NCI-H774 (cell line): ENCODE data around the gene PHC2.

ENCODE experiments used
- DNase-seq: peaks from one replicate; lab custom pipeline; 2025; lab: John Stamatoyannopoulos, UW

PHC2 gene

GRCh38 chr1:33454646-33455282, 23.9 kb upstream of the PHC2 start:
- peak; percentile 51 for DNase-seq

GRCh38 chr1:33446590-33446989, 15.7 kb upstream of the PHC2 start:
- DNase-seq = no peak

DNA sequence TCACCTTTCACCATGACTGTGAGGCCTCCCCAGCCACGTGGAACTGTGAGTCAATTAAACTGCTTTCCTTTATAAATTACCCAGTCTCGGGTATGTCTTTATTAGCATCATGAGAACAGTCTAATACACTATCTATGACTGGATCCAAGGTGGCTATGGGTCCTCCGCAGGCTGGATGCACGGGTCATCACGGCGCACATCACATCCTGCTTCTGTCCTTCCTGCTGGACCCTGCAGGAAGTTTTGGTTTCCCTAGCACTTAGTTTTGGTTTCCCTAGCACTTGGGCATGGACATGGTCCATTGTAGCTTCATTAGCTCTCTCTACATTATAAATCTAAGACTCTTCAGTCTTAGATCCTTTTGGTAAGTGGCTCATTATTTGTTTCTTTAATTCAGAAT, 14.2 kb upstream of the PHC2 start:
- DNase-seq = no peak

DNA sequence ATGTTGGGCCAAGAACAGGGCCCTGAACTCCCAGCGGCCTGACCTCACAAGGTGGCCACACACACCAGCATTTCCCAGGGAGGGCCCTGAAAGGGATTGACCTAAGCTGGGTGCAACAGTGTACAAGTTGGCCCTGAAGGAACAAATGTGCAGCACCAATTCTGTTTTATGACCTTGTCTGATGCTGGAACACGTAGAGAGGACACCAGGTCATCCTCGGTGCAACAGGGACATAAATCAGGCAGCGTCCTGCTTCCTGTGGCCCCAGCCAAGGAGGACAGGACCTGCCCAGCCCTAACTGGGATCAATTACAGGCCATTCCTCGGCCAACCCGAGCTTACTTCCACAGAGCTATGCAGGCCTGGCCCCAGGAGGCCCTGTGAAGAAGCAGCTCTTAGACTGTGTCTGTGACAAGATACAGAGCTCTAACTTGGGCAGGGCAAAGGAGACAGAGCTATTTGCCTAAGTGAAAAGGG, 12.8 kb upstream of the PHC2 start:
- DNase-seq = no peak

DNA sequence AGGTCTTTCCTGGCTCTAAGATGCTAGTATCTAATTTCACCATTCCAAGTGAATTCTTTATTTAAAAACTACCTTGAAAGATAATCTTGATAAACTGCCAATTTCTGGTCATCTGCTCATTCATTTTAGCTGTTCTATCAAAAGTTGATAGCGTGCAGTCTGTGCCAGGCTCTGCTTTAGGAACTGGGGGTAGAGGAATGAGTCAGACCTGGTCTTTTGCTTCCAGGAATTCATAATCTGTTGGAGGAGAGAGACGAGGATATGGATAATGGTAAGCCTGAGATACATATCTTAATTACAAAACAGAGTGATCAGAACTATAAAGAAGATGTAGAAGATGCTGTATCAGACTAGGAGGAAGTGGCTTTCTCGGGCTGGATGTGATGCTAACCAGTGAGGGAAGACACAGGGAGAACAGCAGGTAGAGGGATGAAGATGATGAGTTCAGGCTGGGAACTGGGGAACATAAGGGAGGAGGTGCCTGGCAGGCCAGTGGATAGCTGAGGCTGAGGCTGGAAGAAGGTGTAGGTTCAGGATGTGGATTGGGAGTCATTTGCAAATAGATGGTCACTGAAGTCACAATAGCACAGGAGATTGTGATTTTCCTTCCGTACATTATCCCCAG, 12.3 kb upstream of the PHC2 start:
- no peak for DNase-seq

DNA sequence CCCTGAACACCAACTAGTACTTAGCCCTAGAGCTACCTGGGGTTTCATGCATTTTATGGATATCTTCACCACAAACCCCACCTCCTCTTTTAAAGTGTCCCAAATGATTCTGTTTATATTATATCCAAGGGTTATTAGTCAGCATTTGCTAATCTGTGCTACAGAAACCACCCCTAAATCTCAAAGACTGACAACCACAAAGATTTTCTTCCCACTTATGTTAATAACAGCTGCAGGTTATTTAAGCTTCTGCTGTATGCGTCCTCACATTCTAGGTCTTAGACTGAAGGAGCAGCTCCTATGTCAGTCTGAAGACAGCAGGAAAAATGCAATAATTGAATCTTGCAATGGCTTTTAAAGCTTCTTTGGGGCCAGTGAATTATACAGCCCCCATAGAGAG, 11.2 kb upstream of the PHC2 start:
- no peak for DNase-seq

GRCh38 chr1:33441088-33441745, 10.3 kb upstream of the PHC2 start:
- DNase-seq = no peak

- DNase-seq = no peak
Measured at GRCh38 chr1:33439662-33440061, 8.8 kb upstream of the PHC2 start.

GRCh38 chr1:33438364-33439160, 7.7 kb upstream of the PHC2 start:
- DNase-seq = no peak

- DNase-seq = no peak
Measured at GRCh38 chr1:33436557-33437285, 5.8 kb upstream of the PHC2 start.

GRCh38 chr1:33435096-33435820, 4.4 kb upstream of the PHC2 start:
- DNase-seq = no peak

DNA sequence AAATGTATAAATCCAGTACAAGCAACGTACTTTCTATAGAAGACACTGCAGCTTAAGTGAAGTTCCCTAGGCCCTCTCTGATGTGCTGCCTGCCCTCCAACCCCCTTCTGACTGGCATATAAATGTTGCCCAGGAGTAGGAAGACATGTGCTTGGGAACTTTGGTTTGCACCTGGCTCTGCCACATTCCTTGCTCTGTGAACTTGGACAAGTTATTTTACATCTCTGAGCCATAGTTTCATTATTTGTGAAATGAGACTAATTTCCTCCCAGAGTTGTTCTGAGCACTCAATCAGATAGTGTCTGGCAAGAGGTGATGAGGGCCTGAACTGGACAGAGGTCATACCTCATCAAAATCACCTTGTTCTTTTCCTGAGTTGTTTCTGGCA, 3.5 kb upstream of the PHC2 start:
- DNase-seq = no peak

- DNase-seq = no peak
Measured at GRCh38 chr1:33433509-33434362, 2.8 kb upstream of the PHC2 start.

DNA sequence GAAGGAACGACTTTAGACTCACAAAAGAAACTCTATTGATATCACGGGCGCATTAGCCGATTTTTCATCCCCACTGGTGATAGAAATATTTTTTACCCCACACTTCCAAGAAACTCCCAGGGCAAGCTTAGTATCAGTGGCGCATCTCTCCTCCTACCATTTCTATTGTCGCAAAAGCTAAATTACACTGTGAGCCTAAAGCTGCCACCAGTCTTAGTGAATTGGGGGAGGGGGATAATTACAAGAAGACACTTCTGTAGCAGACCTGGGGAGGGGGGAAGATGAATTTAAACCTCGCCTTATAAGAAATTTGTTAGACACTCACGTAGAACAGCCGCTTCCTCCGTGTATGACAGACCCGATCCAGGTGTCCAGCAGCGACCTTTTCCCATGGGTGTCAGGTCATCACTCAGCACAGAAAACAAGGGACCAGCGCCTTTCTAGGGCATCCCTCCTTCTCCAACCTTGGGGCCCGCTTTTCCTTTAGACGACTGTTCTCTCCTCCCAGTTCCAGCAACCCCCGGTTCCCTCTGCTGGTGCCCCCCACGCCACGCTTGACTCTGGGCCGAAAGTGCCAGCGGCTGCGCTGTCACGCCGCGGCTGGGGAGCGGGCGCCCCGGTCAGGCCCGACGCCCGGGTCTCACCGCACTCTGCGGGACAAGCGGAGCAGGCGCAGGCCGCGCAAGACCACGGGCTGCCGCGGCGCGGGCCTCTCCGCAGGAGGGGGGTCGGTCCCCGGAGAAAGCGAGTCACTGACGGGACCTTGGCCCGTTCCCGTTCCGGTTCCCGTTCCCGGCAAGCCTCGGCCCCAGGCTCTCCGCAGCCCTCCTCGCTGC, 821 bp downstream of the PHC2 start:
- DNase-seq = peak; percentile 50

GRCh38 chr1:33429332-33429731, 1.6 kb downstream of the PHC2 start:
- DNase-seq = no peak

DNA sequence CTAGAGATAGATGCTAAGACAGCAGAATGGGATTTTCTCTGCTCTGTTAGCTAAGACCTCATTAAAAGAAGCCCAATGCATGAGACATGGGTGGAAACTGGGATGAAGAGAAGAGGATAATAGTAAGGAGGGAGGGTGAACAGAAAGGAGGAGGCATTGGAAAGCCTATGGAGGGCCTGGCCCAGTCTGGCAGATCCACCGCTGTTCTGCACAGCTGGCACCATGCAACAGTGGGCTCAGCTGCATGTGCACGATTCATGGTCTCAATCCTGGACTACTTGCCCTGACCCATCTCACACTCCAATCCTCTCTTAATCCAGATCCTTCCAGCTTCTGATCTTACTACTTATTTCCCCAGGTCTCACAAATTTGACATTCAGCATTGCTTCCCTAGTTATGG, 2.2 kb downstream of the PHC2 start:
- DNase-seq = no peak

- DNase-seq = no peak
Measured at GRCh38 chr1:33426916-33427315, 4.0 kb downstream of the PHC2 start.

- DNase-seq = no peak
Measured at GRCh38 chr1:33425900-33426299, 5.0 kb downstream of the PHC2 start.

DNA sequence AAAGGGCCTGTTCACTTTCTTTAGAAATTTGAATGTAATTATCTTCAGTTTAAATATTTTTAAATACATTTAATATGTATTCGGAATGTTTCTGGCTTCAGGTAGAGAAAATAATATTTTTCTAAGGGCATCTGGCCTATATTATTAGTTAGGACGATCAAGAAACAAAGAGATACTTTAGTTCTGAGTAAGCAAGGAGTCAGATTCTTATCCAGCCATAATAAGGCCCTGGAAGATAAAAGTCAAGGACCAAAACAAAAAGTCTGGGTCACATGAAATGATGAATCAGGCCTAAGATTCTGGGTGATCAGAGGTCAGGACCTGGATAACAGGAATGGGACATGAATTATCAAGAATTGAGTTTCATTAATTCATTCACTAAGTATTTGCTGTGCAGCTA, 6.3 kb downstream of the PHC2 start:
- DNase-seq = no peak
